LNCaP clone FGC (cell line): ENCODE measurements around the gene KYAT1.

Source experiments
- DNase-seq: peaks from one replicate; pipeline ENCODE4 v3.0.0-alpha.2; 2011; ENCODE audit warnings: low read depth
- H3K4me3 ChIP-seq: 2 replicates; pipeline ENCODE4 v1.5.1; 2011; ENCODE audit warnings: mild to moderate bottlenecking, low read depth, low read length, control low read depth
- CTCF ChIP-seq: IDR thresholded peaks from 2 replicates; pipeline ENCODE4 v1.5.1; 2012; ENCODE audit warnings: mild to moderate bottlenecking; ENCODE audit not compliant: control insufficient read depth, insufficient read depth; ENCODE audit errors: extremely low read depth

The KYAT1 gene

DNA sequence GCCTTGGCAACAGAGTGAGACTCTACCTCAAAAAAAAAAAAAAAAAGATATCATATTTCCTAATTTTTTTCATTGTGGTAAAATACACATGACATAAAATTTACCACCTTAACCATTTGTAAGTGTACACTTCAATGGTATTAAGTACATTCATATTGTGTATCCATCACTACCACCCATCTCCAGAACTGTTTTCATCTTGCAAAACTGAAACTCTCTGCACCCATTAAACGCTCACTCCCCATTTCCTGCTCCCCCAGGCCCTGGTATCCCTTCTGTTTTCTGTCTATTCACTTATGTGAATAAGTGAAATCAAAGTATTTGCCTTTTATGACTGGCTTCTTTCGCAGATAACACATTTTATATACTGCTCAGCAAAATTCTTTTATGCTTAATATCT is 13.0 kb upstream of the KYAT1 start:
- no peak for DNase-seq
- TF ChIP-seq CTCF, result no peak
- no peak overlapping the region for H3K4me3 ChIP-seq

DNA sequence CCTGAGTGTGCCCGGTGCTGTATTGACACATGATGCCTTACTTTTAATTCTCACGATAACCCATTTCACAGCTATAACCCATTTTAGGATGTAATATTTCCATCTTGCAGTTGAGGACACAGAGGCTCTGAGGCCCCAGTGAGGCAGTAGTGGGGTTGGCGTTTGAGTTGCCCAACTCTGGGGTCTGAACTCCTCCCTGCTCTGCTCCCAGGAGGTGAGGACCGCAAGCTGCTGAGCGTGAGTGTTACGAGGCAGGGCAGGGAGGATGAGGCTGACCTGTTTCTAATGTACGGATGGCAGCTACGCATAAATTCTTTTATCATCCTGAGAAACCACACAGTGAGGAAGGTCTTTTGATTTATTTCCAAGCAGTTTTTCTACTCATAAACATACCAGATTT is 11.6 kb upstream of the KYAT1 start:
- TF ChIP-seq CTCF, result no peak
- no peak overlapping the region for H3K4me3 ChIP-seq
- DNase-seq, result no peak

- no peak for TF ChIP-seq CTCF
Observed at GRCh38 chr9:128892221-128892921, 10.6 kb upstream of the KYAT1 start.

GRCh38 chr9:128891321-128892220 is 9.8 kb upstream of the KYAT1 start:
- no peak for TF ChIP-seq CTCF
- DNase-seq, result no peak
- H3K4me3 ChIP-seq, result no peak overlapping the region

More at GRCh38 chr9:128892221-128892921, 10.6 kb upstream of the KYAT1 start:
- DNase-seq, result no peak
- no peak overlapping the region for H3K4me3 ChIP-seq

GRCh38 chr9:128887914-128888350 is 6.2 kb upstream of the KYAT1 start:
- H3K4me3 ChIP-seq, result no peak overlapping the region
- DNase-seq, result no peak
- no peak for TF ChIP-seq CTCF

- TF ChIP-seq CTCF, result no peak
- H3K4me3 ChIP-seq, result no peak overlapping the region
- no peak for DNase-seq
Observed at GRCh38 chr9:128887049-128887448, 5.3 kb upstream of the KYAT1 start.
